Activated CD8-positive, alpha-beta memory T cell treated with anti-CD3 and anti-CD28 coated beads for 1 hour (primary cell): ENCODE data around the gene RUNX1.
"Not testable (repeated sequence)": the region's sequence is repeated elsewhere in the genome, so short reads cannot be mapped to it uniquely, and the experiment has no call there.

Experiments used
- DNase-seq, 2 donors: peaks; one replicate each; pipeline ENCODE4 v3.0.0-alpha.2; 2020; ENCODE audit warnings: low read depth in 1 of 2; ENCODE audit errors: extremely low read depth in 1 of 2

RUNX1 gene

DNA sequence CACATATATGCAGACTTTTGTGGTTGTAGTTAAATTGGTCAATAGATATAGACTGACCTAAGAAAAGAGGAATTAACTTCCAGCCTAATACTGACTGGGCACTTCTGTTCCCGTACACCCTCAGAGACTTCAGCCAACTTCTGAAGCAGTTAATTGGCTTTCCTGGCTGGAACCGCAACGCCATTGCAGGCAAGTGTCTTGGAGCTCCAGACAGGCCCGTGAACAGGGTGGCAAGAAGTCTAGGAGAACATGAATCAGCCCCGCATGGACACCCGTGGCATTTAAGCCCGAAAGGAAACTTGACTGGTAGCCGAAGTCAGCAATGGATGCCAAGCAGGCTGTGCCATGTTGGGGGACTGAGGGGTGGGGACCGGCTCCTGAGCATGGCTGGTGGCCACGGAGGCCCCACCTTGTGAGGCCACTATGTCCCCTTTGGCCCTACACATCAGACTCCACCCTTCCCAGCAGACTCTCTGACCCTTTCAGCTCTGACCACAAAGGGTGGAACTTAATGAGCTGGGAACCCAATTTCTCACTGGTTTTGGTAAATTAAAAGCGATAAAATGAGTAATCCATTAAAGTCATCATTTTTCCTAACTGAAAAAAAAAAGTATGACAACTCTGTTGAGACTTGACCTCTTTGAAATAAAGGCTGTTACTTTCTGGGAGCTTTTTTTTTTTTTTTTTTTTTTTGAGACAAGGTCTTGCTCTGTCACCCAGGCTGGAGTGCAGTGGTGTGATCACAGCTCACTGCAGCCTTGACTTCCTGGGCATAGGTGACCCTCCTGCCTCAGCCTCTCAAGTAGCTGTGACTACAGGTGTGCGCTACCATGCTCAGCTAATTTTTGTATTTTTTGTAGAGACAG is 54.1 kb downstream of the RUNX1 start:
- DNase-seq, result no peak

DNA sequence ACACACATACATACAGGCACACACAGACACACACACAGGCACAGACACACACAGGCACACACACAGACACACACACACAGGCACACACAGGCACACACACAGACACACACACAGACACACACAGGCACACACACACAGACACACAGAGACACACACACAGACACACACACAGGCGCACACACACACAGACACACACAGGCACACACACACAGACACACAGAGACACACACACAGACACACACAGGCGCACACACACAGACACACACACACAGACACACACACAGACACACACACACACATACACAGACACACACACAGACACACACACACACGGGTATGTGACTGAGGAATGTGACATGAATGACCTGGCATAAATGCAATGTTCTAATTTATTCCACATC is 55.6 kb downstream of the RUNX1 start:
- not testable (repeated sequence) for DNase-seq

DNA sequence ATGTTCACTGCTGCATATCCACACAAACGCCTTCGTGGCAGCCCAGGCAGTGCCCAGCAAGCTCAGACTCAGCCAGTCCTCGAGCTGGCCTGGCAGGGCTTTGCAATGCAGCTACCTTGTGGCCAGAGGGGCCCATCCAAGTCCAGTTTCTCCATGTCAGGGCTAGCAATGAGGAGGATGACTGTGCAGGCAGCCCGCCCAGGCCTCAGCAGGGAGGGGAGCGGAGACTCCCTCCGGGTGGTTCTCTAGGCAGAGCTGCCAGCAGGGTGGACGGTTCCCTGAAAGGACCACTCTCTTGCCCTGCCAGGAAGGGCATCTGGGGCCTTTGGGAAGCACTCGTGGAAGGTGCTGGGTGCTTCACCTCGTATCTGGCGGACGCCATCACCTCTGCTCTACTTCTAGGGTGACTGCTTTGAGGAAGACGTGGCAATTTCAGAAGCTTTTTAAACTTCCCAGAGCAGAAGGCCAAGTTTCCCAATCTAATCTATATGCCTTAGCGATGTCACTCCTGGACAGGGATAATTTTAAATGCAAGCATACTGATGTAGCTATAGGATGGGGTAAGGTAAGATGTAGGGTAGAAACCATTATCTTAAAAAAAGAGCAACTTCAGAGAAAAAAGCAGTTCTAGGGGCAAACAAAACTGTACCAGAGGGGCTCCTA is 56.2 kb downstream of the RUNX1 start:
- DNase-seq, result no peak

DNA sequence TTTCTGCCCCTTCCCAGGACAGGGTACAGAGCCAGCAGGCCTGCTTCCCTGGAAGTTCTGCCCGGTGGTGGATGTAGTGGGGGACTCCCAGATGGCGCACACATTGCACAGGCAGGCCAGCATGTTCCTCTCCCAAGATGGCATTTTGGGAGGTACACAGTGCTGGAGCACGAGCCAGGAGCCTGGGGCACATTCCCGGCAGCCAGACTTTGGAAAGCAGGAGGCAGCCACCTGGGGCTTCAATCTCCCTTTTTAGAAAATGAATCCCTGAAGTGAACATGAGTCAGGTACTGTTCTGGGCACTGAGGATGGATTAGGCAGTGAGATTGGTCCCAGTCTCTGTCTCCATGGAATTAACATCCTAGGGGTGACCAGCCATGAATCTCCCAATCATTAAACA is 56.9 kb downstream of the RUNX1 start:
- DNase-seq, result no peak

DNA sequence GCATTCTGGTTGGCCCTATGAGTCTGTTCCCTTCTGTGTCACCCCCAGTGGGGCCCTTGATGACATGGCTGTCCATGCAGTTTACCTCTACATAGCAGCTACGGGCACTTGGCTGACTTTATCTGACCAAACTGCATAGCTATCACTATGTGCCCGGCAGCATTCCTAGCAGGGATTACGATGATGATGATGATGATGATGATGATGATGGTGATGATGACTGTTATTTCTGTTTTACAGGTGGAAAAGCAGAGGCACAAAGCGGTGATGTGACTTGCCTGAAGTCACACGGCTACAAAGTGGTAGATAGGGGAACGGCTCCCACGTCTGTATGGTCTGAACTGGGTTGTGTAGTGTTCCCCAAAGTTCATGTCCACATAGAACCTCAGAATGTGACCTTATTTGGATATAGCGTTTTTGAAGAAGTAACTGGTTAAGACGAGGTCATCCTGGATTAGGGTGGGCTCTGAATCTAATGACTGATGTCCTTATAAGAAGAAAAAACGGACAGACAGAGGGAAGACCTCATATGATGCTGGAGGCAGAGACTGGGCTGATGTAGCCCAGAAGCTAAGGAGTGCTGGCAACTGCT is 57.6 kb downstream of the RUNX1 start:
- DNase-seq, result no peak

DNA sequence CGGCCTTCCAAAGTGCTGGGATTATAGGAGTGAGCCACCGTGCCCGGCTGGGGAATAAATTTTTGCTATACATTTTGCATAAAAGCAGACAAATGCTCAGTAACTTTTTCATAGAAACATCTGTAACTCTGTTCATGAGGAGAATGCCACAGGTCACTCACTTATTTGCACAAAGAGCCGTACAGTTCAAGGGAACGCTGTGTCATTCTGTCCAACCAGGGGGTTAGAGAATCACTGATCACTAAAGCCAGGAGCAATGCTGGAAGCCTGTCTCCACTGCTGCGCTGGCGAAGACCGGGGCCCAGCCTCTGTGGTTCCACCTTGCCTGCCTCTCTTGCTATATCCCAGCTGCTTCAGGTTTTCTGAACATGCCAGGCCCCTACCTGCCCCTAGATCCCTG is 58.3 kb downstream of the RUNX1 start:
- DNase-seq, result no peak

DNA sequence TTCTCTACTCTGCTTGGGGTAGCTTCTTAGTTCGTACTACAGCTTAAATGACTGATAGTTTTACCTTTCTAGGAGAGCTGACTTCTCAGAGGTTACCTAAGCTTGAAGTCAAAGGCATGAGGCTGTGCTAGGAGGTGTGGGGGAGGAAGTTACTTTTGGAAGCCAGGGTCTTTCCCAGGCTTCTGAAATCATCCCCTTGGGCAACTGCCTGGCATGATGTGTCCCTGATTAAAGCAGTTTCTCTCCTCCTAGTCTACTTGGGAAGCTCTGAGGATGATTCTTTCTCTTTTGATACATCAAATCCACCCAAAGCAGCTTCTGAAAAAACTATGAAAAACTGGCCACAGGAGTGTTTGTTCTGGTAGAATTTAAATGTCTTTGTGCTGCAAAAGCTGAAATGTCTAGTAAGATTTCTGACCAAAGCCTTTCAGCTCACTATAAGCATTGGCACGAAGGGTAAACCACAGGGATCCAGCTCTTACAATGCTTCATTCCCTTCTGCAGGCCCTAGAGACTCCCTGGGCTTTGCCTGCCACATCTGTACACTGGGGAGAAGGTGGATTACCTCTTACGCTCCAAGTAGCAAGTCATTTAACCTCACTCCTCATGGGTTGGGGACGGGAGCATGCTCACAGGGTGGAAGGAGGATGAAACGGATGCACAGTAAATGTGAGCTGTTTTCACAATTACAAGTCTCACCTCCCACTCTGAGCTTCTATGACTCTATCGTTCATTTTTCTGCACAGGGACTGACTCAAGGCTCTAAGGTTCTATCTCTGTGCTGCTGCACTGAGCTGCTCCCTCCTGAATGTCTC is 59.6 kb downstream of the RUNX1 start:
- DNase-seq, result no peak

DNA sequence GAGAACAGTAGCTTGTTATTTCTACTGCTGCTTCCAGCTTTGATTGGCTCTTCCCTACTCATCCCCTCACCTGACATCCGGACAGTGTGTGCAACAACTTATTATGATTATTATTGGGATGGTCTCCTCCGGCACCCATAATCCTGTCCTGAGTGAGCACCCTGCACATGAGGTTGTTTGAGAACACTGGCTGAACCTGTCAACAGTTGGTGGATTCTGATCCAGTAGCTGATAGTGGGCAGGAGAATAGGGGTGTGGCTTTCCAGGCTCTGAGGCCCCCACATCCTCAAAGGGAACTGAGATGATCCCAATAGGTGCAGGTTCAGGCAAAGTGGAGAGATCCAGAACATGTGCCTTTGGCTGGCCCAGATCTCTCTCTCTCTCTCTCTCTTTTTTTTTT is 60.5 kb downstream of the RUNX1 start:
- DNase-seq, result no peak

DNA sequence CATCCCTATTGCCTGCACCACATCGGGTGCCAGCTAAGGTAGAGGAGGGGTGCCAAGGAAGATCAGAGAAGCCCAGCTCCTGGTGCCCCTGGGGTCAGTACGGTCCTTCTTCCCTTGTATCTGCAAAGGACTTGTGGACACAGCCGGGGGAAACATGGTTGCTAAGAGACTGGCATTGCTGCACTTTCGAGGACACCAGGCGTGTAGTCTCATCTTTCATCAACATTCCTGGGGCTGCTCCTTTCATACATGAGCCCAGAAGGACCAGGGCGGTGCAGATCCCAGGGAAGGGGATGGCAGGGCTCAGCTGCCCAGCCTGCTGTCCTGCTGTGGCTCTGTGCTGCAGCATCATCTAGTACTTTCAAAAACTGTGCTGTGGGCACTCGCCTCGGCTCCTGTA is 61.0 kb downstream of the RUNX1 start:
- DNase-seq, result no peak

DNA sequence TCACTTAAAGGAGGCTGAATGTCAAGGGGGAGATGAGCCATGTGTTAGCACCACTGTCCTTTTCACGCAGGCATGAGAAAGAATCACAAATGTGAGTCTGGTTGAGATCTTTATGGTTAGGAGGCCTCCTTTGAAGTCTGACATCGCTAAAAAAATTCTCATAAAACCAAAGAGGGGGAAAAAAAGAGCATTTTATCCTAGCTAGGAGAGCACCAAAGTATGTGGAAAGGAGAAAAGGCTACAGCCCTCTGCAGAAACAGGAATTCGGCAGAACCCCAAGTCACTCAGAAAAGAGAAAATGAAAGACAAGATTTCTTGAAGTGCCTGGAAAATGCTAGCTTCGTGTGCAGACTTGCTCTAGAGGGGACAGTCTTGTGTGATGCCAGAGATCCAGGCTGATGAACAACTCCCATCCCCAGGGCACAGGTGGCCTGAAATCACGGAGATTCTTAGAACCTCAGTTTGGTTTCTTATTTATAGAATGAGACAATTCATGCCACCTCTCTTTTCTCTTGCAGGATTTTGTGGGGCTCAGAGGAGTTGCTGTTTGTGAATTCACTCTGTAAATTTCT is 61.5 kb downstream of the RUNX1 start:
- DNase-seq, result no peak

DNA sequence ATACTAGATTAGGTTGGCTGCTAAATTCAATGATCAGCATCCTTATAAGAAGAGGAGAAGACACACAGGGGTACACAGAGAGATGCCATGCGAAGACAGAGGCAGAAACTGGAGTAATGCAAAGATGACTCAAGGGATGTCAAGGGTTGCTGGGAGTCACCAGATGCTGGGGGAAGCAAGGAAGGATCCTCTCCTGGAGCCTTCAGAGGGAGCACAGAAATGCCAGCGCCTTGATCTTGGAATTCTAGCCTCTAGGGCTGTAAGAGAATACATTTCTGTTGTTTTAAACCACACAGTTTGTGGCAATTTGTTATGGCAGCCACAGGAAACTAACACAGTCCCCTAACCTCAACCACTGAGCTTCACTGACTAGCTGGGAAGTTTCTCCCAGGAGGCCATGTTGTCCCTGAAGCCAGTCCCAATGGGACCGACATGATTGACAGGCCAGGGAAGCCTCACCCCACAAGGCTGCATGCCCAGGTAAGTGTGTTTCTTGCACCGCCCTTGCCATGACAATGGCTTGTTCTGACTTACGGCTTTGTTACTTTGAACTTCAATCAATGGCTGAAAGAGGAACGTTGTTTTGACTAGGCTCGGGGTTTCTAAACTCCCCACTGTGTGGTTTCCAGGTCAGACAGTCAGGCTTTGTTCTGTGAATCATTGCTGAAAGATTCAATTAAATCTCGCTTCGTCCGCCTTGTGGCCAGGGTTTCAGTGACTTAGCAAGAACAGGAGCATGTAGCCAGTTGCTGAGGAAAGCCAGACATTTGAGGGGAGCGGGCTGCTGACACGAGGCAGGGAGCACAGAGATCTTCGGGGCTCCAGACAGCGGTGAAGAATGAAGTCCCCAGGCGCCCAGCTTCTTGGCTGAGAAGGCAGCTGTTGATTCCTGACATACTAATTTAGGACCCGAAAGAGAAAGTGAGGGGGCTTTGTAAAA is 62.3 kb downstream of the RUNX1 start:
- peak; percentile 21 to 36 for DNase-seq

DNA sequence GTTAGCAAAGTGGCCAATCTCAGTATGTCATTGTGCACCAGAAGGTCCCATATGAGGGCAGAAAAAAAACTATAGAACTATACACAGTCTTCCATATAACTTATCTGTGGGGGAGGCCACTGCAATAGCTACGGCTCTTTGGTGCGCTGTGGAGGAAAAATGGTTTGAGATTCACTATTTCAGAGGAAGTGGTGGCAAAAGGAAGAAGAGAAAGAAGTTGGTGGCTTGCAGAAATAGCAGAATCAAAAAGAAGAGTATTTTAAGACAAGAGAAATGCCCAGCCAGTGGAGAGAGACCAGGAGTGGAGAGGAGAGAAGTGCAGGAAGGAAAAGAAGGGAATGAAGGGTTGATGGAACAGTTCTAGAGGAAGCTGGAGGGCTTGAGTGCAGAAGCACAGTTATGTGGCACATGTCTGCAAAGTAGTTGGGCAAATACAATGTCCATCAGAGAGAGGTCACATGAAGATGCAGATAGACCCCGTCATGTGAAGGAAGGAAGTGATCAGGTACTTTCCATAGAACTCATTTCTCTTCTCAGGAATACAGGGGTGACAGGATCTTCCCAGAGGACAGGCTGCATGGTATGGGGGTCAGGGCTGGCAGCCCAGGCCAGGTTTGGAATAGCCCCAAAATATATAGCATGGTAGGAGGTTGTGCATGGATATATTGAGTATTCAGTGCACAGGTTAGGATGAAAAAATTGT is 64.6 kb downstream of the RUNX1 start:
- DNase-seq, result no peak

DNA sequence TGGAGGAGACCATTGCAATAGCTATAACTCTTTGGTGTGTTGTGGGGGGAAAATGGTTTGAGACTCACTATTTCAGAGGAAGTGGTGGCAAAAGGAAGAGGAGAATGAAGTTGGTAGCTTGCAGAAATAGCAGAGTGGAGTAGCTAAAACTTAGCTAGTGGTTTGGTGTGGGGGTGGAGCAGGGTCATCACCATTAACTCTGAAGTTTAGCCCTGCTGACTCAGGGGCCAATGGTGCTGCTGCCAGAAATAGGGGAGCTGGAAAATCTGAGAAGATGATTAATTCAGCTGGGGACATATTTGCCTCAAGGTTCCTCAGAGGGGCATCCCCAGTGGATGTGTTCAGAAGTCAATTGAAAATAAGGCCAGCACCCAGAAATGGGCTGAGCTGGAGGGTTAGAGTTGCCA is 65.4 kb downstream of the RUNX1 start:
- DNase-seq, result peak; percentile 15 to 36

DNA sequence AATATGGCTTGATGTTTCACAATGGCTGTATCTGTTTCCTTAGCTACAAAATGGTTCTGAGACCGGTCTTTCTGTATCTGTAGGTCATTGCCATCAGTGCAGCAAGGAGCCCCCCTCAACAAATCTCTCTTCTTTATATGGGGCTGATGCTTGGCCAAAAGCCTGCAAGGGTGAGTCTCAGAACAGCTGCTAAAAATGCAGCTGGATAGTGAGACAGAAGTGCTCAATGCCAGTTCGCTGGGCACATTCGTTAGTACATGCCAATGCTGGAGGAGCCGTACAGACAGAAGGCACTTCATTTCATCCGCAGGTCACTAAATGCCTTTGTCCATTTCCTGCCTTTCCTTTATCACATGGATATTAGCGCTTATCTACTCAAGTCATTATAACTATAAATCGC is 67.3 kb downstream of the RUNX1 start:
- DNase-seq, result no peak

DNA sequence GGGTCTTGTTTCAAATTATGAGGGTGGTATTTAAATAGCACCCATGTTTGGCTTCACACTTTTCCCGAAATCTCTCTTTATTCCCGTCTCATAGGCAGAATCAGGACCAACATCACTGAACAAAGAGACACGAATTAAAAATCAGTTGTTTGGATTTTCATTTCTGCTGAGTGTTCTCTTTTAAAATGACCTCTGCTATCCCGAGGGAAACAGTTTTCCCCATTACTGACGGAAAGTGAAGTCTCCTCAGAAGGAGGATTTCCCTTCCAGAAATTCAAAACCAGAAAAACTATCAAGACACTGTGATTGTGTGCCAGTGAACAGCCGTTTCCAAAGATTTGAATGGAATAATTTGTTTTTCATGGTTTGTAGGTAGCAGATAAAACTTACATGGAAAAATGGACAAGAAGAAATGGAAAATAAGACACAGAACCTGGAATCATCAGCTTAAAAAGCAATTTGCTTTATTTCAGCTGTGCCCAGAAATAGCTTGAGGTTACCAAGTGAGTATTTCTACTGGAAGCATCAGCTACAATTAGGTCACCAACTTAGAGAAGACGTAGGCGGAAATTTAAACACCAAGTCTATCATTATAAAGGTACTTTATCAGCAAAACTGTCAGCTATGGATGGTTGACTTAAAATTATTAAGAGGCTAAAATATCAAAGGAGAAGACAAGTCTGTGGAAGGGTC is 68.5 kb downstream of the RUNX1 start:
- no peak for DNase-seq

DNA sequence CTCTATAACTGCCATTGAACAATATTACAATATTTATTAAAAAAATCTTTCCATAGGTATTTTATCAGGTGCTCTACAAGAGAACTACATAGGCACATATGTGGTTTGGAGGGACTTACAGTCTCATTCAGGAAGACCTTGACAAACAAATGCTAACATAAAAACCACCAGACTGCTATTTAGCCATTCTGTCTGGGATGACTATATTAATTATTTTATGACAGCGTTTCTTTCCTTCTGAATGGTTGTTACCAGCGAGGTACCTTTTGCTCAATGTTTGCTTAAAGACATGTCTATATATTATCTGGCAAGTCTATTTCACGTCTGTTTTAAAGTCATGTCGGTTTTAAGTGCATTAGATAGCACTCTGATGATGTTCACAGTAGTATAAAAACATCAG is 69.7 kb downstream of the RUNX1 start:
- DNase-seq, result no peak

DNA sequence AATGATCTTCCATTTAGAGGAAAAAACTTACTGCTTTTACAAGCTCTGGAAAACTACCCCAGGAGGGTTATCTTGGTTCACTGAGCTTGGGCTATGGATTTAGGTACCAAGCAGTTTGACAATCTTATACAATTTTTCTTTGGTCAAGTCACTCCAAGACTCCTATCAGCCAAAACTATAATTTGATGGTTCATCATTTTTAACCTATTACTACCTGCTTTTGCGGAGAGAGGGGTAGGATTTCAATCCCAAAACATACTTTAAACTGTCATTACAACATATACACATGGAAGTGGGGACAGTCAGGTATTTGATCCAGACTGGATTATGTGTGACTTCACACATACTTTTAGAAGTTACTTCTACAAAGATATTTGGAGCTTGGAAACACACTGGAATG is 71.8 kb downstream of the RUNX1 start:
- DNase-seq, result no peak

DNA sequence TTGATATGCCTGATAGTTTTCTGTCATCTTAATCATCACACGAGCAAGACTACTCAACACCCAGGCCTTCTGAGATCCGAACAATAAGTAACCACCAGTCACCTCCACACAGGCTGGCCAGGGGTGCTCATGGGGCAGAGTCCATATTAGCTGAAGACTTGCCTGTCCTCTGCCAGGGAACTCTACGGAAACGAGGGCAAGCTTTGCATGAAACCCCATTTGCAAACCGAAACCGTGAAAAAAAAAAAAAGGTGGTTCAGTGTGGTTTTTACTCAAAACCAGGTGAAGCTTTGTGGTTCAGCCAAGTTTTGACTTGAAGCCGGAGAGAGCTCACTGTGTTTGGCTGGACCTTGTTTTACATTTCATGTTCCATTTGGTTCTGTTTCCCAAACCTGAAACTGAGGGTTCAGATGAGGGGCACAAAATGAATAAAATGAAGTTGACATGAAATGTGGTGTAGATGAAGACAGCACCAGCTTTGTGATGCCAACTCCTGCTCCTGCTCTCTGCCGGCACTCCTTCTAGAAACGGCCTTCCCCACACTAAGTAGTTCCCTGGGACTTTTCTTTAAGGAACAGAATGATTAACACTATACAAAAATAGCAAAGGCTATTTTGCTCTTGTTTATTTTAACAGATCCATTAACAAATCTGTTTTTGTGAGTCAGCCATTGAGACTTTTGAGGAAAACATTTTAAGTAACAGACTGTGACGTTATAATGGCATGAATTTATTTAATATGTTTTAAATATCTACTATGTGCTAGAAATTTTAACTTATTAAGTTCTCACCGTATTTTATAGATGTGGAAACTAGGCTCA is 74.7 kb downstream of the RUNX1 start:
- no peak for DNase-seq
